Activated CD4-positive, alpha-beta T cell treated with anti-CD3 and anti-CD28 coated beads for 4 hours (primary cell): ENCODE data around the gene C10orf71.

Experiments used
- DNase-seq, 2 donors: peaks; one replicate each; pipeline ENCODE4 v3.0.0-alpha.2; 2020

C10orf71 gene

GRCh38 chr10:49338604-49339003, 39.6 kb downstream of the C10orf71 start:
- DNase-seq = no peak

DNA sequence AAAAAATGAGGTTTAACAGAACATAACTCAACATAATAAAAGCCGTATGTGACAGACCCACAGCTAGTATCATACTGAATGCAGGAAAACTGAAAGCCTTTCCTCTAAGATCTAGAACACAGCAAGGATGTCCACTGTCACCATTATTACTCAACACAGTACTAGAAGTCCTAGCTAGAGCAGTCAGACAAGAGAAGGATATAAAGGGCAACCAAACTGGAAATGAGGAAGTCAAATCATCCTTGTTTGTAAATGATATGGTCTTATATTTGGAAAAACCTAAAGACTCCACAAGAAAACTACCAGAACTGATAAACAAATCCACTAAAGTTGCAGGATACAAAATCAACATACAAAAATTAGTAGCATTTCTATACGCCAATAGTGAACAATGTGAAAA, 45.9 kb downstream of the C10orf71 start:
- no peak for DNase-seq

- DNase-seq = no peak
These were observed 48.4 kb downstream of the C10orf71 start for GRCh38 chr10:49347342-49347741.

GRCh38 chr10:49347827-49348226, 48.9 kb downstream of the C10orf71 start:
- no peak for DNase-seq

DNA sequence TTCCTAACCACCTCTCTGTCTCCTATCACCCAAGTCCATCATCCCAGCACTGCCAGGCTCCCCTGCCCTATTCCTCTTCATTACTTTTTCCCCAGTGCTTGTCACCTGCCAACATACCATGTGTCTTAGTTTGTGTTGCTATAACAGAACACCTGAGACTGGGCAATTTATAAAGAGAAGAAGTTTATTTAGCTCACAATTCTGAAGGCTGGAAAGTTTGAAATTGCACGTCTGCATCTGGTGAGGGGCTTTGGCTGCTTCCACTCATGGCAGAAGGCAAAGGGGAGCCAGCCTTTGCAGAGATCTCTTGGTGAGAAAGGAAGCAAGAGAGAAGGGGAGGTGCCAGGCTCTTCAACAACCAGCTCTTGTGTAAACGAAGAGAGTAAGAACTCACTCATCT, 49.6 kb downstream of the C10orf71 start:
- DNase-seq = no peak

DNA sequence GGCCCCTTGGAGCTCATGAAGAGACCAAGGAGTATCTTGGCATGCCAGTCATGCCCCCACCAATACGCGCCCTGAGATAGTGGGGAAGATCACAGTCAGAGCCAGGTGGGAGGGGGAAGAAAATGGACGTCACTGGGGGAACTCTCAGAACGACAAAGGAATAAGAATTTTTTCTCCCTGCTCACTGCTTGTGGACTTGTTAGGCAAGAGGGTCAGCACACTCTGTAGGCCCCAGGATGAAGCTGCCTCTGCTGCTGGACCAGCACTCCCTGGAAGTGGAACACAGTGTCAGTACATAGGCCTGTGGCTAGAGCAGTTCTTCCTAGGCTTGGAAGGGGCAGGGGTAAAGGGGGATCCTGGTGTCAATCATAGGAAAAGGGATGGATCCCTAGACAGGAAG, 50.4 kb downstream of the C10orf71 start:
- DNase-seq = no peak

GRCh38 chr10:49350138-49350537, 51.2 kb downstream of the C10orf71 start:
- DNase-seq = no peak

- DNase-seq = no peak
These were observed 52.0 kb downstream of the C10orf71 start for GRCh38 chr10:49350846-49351532.

GRCh38 chr10:49351669-49352068, 52.7 kb downstream of the C10orf71 start:
- no peak for DNase-seq

GRCh38 chr10:49352323-49352722, 53.4 kb downstream of the C10orf71 start:
- no peak for DNase-seq

- DNase-seq = no peak
These were observed 54.3 kb downstream of the C10orf71 start for GRCh38 chr10:49353026-49353894.

DNA sequence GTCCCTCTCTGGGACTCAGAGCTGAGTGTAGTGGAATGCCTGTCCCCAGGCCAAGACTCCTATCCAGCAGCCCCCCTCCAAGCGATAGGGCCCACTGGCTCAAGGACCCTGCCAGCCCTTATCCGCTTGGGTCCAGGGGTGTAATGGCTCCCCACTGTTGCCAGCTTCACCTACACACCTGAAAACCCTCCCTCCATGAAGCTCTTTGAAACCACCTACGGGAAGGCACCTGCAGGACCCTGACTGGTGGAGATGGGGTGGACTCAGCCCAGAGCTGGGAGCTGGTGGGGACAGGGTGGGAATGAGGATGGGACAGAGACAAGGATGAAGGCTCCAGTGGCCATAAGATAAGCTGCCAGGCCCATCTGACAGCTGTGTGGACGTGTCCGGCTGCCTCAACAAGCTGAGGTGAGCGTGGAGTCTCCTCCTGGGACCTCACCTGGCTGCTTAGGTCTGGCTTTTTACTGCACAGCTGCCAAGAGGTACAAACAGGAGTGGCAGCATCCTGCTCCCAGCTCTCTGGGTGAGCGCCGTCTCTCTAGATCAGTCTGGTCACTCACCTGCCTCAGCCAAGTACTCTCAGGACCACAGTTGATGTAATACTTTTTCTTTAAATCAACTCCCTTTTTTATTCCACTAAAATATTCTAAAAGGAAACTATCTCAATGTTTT, 55.1 kb downstream of the C10orf71 start:
- no peak for DNase-seq

GRCh38 chr10:49354593-49354992, 55.6 kb downstream of the C10orf71 start:
- DNase-seq = no peak

DNA sequence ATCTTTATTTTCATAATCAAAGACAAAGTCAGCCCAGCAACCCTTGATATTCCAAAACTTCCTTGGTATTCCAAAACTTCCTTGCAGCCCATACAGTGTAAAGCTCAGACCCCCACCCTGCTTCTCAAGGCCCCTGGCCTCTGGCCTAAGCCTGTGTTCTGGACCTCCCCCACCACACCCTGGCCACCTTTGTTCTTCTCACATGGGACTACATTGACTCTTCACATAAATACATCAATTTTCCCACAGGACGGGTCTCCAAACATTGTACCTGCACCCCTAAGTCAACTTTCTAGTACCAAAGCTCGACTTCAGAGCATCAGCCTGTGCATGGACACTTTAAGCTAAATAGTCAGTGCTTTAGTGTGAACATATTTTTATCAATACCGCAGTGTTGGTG, 56.3 kb downstream of the C10orf71 start:
- DNase-seq = no peak

- DNase-seq = no peak
These were observed 57.2 kb downstream of the C10orf71 start for GRCh38 chr10:49356181-49356580.

DNA sequence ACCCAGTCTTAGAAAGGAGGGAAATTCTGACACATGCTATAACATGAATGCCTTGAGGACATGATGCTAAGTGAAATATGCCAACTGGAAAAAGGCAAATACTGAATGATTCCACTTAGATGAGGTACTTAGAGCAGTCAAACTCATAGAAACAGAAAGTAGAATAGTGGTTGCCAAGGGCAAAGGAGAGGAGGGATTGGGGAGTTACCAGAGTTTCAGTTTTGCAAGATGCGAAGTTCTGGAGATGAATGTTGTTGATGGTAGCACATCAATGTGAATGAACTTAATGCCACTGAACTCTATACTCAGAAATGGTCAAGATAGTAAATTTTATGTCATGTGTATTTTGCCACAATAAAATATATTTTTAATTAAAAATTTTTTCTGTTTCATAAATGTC, 58.0 kb downstream of the C10orf71 start:
- DNase-seq = no peak

DNA sequence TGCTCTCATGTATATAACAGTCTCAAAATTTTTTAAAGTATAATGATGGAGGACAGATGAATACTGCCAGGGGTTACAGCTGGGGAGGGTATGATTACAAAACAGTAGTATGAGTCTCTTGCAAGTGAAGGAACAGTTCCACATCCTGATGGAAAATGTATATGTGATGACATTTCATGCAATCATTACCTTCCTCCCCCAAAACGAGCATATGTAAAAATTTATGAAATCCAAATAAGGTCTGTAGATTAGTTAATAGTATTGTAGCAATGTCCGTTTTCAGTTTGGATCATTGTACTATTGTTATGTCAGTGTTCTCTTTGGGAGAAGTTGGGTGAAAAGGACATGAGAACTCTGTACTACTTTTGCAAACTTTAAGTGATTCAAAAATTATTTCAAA, 58.9 kb downstream of the C10orf71 start:
- no peak for DNase-seq

DNA sequence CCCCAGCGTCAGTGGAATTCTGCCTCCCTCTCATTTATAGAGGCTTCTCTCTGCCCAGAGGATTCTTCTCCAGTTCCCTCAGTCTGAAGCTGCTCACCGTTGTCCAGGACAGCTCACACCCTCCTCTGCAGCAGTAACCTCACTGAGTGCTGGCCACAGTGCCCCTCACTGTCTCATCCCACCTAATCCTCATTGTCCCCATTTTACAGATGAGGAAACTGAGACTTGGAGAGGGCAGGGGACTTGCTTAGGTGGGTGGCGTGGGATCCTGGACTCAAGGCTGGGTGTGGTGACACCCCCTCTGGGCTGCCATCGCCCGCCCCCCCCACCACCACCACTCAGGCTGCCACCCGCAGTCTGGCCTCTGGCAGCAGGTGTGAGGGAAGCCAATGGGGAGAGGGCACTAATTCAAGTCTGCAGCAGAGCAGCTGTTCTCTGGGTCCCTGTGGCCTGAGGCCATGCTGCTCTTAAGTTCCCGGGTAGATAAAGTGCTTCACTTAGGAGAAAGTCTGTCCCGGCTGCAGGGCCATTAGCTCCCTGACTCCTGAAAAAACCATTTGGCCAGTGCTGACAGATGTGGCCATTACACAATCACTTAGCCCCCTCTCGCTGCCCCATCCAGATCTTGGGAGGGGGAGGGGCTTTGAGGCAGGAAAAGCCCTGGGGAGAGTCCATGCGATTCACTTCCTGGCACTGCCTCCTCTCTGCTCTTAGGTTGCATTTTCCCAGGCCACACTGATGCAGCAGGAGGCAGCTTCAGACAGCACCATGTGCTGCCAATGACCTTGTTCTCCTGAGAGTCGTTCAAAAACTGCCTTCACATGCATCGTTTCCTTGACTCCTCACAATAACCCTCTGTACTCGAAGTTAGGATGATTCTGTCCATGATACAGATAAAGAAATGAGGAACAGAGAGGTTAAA, 60.6 kb downstream of the C10orf71 start:
- DNase-seq = no peak

GRCh38 chr10:49360271-49361177, 61.6 kb downstream of the C10orf71 start:
- no peak for DNase-seq

DNA sequence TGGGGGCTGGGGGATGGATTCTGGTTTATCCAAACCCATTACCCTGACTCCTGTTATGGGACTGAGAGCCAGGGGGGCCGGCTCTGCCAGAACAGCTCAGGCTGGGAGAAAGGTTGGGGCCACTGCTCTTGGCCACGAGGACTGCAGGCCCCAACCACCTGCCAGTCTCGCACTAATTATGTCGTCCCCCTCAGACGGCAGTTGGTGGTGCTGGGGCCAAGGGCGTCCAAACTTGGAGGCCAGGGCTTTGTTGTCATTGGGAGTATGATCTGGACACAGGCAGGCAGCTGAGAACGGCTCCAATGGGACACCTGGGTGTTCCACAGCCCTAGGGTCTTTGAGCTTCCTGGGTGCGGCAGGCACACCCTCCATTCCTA, 62.2 kb downstream of the C10orf71 start:
- no peak for DNase-seq

DNA sequence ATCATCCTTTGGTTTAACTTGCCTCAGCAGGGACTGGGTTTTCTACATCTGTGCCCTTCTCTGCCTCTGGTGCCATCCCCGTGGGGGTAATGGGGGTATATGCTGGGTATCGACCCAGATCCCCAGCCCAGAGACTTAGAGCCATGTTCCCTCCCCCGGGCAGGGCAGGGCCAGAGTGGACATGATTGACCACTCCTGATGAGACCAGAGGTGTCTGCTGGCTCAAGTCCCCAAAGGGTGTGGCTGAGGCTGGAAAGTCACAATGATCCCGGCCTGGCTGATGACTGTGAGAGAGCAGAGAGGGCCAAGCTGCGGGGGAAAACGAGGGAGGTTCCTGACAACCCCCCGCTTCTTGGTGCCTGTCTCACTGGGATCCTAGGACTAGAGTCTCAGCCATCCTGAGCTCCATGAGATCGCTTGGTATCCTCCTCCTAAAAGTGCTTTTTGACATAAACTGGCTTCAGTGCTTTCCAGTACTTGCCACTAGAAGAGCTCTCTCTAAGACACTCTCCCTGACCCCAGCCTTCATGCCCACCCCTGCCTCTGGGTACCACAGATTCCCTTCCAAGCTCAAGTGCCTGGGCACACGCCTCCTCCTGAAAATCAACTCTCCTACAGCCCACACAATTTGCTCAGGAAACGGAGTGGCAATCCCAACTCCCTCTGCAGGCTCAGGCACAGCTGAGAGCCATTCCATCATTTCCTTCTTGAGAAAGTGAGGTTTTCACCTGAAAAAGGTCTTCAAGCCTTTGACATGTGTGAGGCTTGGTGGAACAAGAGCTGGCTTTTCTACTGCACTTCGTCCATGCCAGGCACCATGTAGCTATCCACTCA, 63.0 kb downstream of the C10orf71 start:
- no peak for DNase-seq
